ENCODE results near the gene MCAT.
A peak's percentile ranks its signal among the peaks of the same experiment; 100 is the strongest.

Gene MCAT

GRCh38 chr22:43090130-43090789 is 52.9 kb downstream of the MCAT start:
- DNase-seq (ENCODE audit: low spot score), result peak; percentile 81

DNA sequence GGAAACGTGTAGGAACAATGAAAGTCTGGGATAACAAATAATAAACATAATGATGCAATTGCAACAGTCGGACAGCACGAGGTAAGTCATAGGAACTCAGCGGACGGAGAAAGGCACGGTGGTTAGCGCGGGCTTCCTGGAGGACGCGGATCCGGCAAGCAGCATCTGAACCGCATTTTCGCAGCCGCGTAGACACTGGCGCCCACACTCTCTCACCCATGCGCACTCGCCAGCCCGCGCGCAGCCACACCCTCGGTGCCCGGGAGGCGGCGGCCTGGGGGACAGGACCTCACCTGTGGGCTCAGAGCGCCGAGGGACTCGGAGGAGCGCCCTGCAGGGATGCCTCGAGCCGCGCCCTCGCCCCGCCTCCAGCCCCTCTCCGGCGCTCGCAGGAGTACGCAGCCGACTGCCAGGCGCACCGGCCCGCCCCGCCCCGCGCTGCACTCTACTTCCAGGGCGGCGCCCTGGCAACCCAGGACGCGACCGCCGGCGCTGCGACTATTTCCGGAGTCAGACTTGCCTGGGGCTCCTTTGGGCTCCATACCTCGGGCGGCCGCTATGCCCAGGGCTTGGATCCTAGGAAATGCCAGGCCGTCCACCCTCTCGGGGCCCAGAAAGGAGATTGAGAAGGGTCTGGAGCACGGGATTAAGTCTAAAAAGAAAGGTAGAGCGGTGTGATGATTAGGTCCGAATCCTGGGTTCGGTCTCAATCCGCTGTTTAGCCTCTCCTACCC is 54.0 kb downstream of the MCAT start, which contains the start of gene TTLL1:
Gene TTLL1 (minus strand): TSS at position 408 of the 734 bp plus-strand sequence. CDS start 13,805 bp downstream, outside the sequence.
- DNase-seq (ENCODE audit: low spot score), result peak; percentile 98

DNA sequence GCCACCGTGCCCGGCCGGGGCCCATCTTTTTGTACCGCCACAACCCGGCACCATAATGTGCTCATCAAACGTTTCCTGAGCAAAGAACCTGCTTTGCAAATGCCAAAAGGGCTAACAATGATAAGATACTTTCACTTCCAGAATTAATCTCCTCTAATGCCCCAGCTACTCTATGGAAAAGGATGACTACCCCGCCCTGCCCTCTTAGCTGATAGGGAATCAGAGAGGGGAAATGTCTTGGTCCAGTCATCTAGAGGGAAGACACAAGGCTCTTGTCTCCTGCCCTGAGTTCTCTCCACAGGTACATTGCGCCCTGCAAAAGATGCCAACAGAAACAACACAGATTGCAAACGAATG is 54.6 kb downstream of the MCAT start:
- DNase-seq (ENCODE audit: low spot score), result peak; percentile 35

DNA sequence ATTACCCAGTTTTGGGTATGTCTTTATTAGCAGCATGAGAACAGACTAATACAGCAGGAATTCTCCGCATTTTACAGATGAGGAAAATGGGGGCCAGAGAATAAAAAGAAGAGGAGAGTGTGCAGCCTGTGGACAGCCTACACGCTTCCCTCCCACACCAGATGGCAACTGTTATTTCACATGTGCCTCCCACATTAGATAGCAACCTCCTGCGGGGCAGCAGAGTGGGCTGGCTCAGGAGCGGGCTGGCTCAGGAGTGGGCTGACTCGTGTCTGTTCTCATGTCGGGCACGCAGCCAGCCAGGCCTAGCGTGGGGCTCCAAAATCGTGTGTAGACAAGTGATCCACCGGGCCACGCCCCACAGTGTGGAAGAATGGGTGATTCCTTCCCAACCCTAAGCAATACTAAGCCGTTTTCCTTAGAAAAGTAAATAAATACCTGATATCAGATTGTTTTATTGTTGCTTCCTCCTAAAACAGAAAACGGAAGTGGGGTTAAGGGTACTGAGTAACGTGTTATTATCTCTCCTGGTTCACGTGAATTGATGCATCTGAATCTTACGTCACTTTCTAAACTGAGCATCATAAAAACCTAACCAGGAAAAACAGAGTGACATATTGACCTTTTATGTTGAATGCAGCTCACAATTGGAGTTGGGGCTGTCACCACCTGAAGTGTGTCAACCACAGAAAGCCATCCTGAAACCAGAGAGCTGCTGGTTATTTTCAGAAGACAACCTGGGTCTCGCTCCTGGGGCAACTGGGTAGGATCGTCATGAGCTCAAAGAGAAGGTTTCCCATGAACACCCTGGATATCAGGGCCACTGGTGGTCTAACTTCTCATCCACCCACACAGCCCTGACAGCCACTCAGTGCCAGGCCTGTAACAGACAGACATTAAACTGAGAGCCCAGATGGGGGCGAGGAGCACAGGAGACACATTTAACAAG is 57.3 kb downstream of the MCAT start:
- DNase-seq (ENCODE audit: low spot score), result no peak

Data from D341Med (cell line).